MV-4-11 (cell line): ENCODE measurements around the gene NKD1.

Experiments used
- DNase-seq: peaks from one replicate; lab custom pipeline; 2025; lab: John Stamatoyannopoulos, UW

NKD1 gene

GRCh38 chr16:50538411-50539052 is 9.7 kb upstream of the NKD1 start:
- DNase-seq: no peak

- no peak for DNase-seq
Measured at GRCh38 chr16:50539053-50539695, 9.0 kb upstream of the NKD1 start.

GRCh38 chr16:50539822-50540710 is 8.1 kb upstream of the NKD1 start:
- no peak for DNase-seq

GRCh38 chr16:50540711-50541007 is 7.5 kb upstream of the NKD1 start:
- DNase-seq: no peak

- DNase-seq: no peak
Measured at GRCh38 chr16:50542703-50543102, 5.5 kb upstream of the NKD1 start.

- no peak for DNase-seq
Measured at GRCh38 chr16:50546125-50546524, 2.1 kb upstream of the NKD1 start.

GRCh38 chr16:50547340-50548124 is 664 bp upstream of the NKD1 start:
- peak; percentile 41 for DNase-seq

- DNase-seq: no peak
Measured at GRCh38 chr16:50548909-50549560, 839 bp downstream of the NKD1 start.

GRCh38 chr16:50549561-50549915 is 1.3 kb downstream of the NKD1 start:
- DNase-seq: no peak

GRCh38 chr16:50550035-50550434 is 1.8 kb downstream of the NKD1 start:
- no peak for DNase-seq

GRCh38 chr16:50550866-50551641 is 2.9 kb downstream of the NKD1 start:
- no peak for DNase-seq

- DNase-seq: no peak
Measured at GRCh38 chr16:50552476-50553101, 4.4 kb downstream of the NKD1 start.

- no peak for DNase-seq
Measured at GRCh38 chr16:50553182-50553710, 5.0 kb downstream of the NKD1 start.

GRCh38 chr16:50553731-50554360 is 5.7 kb downstream of the NKD1 start:
- DNase-seq: no peak

GRCh38 chr16:50555269-50555875 is 7.2 kb downstream of the NKD1 start:
- DNase-seq: no peak

GRCh38 chr16:50555952-50556673 is 7.9 kb downstream of the NKD1 start:
- no peak for DNase-seq

- DNase-seq: no peak
Measured at GRCh38 chr16:50557046-50557445, 8.8 kb downstream of the NKD1 start.

- DNase-seq: no peak
Measured at GRCh38 chr16:50558913-50559312, 10.7 kb downstream of the NKD1 start.

GRCh38 chr16:50559342-50559741 is 11.1 kb downstream of the NKD1 start:
- no peak for DNase-seq
